GM12875 (cell line): ENCODE data around the gene PSMD1.

Experiments used
- H3K4me3 ChIP-seq: one replicate; pipeline ENCODE4 v1.5.1; 2011; ENCODE audit warnings: low read depth, low read length, control low read depth
- CTCF ChIP-seq: IDR thresholded peaks from 2 replicates; pipeline ENCODE4 v1.5.1; 2011; ENCODE audit warnings: low read depth, mild to moderate bottlenecking, control low read depth, inconsistent platforms, low read length, moderate library complexity, borderline replicate concordance; ENCODE audit not compliant: insufficient read depth

Gene PSMD1

GRCh38 chr2:231039821-231040364 is 16.8 kb upstream of the PSMD1 start:
- TF ChIP-seq CTCF, result no peak
- H3K4me3 ChIP-seq, result no peak overlapping the region

- TF ChIP-seq CTCF, result no peak
- H3K4me3 ChIP-seq, result no peak overlapping the region
These were observed 15.5 kb upstream of the PSMD1 start for GRCh38 chr2:231041061-231041689.

- no peak overlapping the region for H3K4me3 ChIP-seq
- no peak for TF ChIP-seq CTCF
These were observed 12.9 kb upstream of the PSMD1 start for GRCh38 chr2:231043796-231044195.

GRCh38 chr2:231046916-231047273 is 9.8 kb upstream of the PSMD1 start:
- TF ChIP-seq CTCF, result no peak

GRCh38 chr2:231047274-231047922 is 9.3 kb upstream of the PSMD1 start:
- H3K4me3 ChIP-seq, result no peak overlapping the region
- no peak for TF ChIP-seq CTCF

More at GRCh38 chr2:231046916-231047273, 9.8 kb upstream of the PSMD1 start:
- no peak overlapping the region for H3K4me3 ChIP-seq

- no peak overlapping the region for H3K4me3 ChIP-seq
- no peak for TF ChIP-seq CTCF
These were observed 8.4 kb upstream of the PSMD1 start for GRCh38 chr2:231047923-231048915.
